HG02763 (cell line): Measurements from ENCODE around the gene MTG2.

ENCODE experiments used
- ATAC-seq: cut with Tn5 transposase; IDR thresholded peaks from one replicate; pipeline ENCODE4 v1.9.1; 2021; ENCODE audit warnings: mild to moderate bottlenecking, moderate library complexity; ENCODE audit not compliant: unreplicated experiment

MTG2 gene

GRCh38 chr20:62178316-62179161, 4.3 kb upstream of the MTG2 start:
- ATAC-seq: no peak

GRCh38 chr20:62179162-62179504, 3.7 kb upstream of the MTG2 start:
- no peak for ATAC-seq

DNA sequence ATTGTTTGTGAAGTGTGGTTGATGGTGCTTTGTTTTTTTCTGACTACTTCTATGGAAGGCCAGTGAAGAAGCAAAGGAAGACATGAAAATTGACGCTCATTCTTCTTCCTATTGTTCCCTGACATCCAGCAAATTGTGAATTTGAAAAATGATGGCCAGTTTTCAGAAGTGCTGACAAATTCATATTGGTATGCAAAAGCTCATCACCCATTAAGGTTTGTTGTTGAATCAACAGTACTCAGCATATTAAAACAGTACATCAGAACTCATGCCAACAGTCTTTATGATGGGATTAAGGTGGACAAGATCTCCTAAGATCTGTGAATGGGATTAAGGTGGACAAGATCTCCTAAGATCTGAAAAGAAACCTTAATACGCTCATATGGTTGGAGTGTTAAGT, 1.0 kb upstream of the MTG2 start:
- ATAC-seq: no peak

GRCh38 chr20:62183426-62184142, 756 bp downstream of the MTG2 start:
- no peak for ATAC-seq

- no peak for ATAC-seq
Measured at GRCh38 chr20:62186096-62186426, 3.2 kb downstream of the MTG2 start.

- no peak for ATAC-seq
Measured at GRCh38 chr20:62186887-62187866, 4.3 kb downstream of the MTG2 start.

GRCh38 chr20:62190639-62191411, 8.0 kb downstream of the MTG2 start:
- ATAC-seq: no peak

DNA sequence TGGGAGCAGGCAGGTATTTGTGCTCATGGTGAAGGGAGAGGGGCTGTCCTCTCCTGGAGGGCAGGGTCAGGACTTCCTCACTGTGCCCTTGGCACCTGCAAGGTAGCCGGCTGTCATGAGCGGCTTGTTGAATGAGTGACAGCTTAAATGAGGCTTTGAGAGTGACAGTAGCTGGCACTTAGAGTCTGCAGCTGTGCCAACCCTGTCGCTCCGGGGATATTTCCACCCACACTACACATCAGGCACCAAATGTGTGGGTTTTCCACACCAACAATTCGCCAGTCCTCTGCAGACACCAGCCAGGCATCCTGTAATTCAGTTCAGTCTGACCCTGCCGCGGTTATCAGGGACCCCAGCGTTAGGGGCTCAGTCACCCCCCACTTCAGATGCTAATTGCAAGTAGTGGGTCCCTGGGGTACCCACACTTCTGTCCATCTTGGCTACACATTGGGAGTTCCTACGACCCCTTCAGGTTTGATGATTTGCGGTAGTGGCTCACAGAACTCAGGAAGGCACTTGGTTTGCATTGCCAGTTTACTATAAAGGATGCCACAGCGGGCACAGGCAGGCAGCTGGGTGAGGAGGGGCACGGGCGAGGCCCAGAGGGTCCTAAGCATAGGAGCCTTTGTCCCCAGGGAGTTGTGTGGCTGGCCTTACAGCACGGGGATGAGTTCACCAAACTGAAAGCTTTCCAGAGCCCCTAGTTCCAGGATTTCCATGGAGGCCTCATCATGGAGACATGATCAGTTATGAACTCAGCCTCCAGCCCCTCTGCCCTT, 9.1 kb downstream of the MTG2 start:
- no peak for ATAC-seq

GRCh38 chr20:62192635-62193034, 9.8 kb downstream of the MTG2 start:
- no peak for ATAC-seq

GRCh38 chr20:62193079-62194025, 10.5 kb downstream of the MTG2 start:
- no peak for ATAC-seq

DNA sequence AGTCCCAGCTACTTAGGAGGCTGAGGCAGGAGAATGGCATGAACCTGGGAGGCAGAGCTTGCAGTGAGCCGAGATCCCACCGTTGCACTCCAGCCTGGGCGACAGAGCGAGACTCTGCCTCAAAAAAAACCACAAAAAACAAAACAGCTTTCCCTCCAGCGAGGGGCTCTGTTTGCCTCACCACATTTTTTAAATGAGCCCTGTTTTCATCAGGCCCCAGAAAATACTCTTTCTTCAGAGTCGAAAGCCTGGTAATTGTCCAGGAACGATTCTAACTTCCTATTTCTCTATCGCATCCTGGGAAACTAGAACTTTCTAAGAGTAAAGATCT, 12.2 kb downstream of the MTG2 start:
- no peak for ATAC-seq

DNA sequence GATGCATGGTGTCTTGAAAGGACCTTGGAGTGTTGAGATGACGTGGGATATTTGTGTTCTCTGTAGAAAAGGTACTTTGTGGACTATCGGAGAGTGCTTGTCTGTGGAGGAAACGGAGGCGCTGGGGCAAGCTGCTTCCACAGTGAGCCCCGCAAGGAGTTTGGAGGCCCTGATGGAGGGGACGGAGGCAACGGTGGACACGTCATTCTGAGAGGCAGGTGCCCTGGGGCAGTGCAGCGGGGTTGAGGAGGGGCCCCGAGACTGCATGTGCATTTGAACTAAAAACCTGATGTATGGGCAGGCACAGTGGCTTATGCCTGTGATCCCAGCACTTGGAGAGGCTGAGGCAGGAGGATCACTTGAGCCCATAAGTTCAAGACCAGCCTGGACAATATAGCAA, 12.9 kb downstream of the MTG2 start:
- ATAC-seq: no peak

DNA sequence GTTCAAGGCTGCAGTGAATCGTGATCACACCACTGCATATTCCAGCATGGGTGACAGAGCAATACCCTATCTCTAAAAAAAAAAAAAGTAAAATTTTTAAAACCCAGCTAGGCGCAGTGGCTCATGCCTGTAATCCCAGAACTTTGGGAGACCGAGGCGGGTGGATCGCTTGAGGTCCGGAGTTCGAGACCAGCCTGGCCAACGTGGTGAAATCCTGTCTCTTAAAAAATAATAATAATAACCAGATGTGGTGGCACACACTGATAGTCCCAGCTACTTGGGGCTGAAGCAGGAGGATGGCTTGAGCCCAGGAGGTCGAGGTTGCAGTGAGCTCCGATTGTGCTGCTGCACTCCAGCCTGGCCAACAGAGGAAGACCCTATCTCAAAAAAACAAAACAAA, 13.5 kb downstream of the MTG2 start:
- no peak for ATAC-seq

DNA sequence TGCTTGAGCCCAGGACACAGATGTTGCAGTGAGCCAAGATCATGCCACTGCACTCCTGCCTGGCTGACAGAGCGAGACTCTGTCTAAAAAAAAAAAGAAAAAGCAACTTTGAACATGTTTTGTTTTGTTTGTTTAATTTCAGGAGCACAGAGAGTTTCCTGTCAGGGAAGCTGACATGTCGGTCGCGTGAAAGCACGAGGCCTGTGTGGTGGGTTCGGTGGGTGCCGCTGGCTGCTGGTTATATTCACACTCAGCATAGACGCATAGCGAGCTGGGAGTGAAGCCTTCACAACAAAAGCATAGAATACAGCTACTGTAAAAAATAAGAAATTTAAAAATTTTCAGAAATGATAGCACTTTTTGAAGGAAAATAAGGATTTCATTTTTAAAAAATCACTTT, 14.5 kb downstream of the MTG2 start:
- ATAC-seq: no peak

DNA sequence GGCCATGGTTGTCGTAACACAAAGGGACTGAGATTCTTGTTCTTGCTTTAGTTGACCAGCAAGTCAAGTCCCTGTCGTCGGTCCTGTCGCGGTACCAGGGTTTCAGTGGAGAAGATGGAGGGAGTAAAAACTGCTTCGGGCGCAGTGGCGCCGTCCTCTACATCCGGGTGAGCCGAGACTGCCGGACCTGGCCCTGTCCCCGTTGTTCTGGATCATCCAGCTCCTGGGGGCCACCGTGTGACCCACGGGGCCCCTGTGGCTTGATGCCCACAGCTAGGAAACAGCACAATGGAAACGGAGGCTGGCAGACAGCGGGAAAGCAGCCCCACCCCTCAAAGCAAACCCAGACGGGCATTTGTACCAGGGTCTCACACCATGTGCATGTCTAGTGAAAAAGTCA, 15.0 kb downstream of the MTG2 start:
- ATAC-seq: no peak

- ATAC-seq: no peak
Measured at GRCh38 chr20:62198496-62198895, 15.7 kb downstream of the MTG2 start.

GRCh38 chr20:62198931-62199330, 16.1 kb downstream of the MTG2 start:
- ATAC-seq: no peak

GRCh38 chr20:62200491-62201172, 17.8 kb downstream of the MTG2 start:
- ATAC-seq: no peak
